Heart right ventricle (tissue), 16 donors: ENCODE results near the gene SH3D21. TPM values are rescaled to one million over a fixed set of nuclear protein-coding genes. Genes with fewer than 3 reads are reported as not detected.

Experiments
- ATAC-seq, 8 donors: fragments of 200-7000 bp; cut with Tn5 transposase; one replicate each; pipeline ENCODE4 v1.9.1; 2020; ENCODE audit warnings: mild to moderate bottlenecking in 8 of 8, moderate library complexity in 8 of 8, moderate number of reproducible peaks in 1 of 8
- DNase-seq, 2 donors: peaks; one replicate each; pipeline ENCODE4 v3.0.0-alpha.2; 2020
- H3K27ac ChIP-seq, 10 donors: fragments of 200-600 bp; sonication (generic) in 2 of 10; one replicate each; pipeline versions ENCODE4 v1.5.0 to v1.8.0; 2020 to 2022; ENCODE audit warnings: mild to moderate bottlenecking in 3 of 10
- H3K27me3 ChIP-seq, 7 donors: fragments of 200-600 bp; one replicate each; pipeline ENCODE4 v1.8.0; 2021 to 2022; ENCODE audit warnings: mild to moderate bottlenecking in 2 of 7
- H3K36me3 ChIP-seq, 9 donors: fragments of 200-600 bp; sonication (generic) in 1 of 9; one replicate each; pipeline versions ENCODE4 v1.5.0 to v1.8.0; 2020 to 2022; ENCODE audit warnings: mild to moderate bottlenecking in 2 of 9
- H3K4me1 ChIP-seq, 9 donors: fragments of 200-600 bp; sonication (generic) in 1 of 9; one replicate each; pipeline versions ENCODE4 v1.5.0 to v1.8.0; 2020 to 2022; ENCODE audit warnings: mild to moderate bottlenecking in 4 of 9
- H3K4me3 ChIP-seq, 10 donors: fragments of 200-600 bp; sonication (generic) in 2 of 10; one replicate each; pipeline versions ENCODE4 v1.5.0 to v1.8.0; 2020 to 2022; ENCODE audit warnings: mild to moderate bottlenecking in 7 of 10, moderate library complexity in 2 of 10
- H3K9me3 ChIP-seq, 11 donors: fragments of 200-600 bp in 10 of 11; sonication (generic) in 2 of 11; one replicate each; pipeline versions ENCODE4 v1.5.0 to v1.8.0; 2013 to 2022; ENCODE audit warnings: mild to moderate bottlenecking in 2 of 11, control low read depth in 1 of 11, moderate library complexity in 1 of 11
- WGBS, 2 donors: extraction: QIAGEN DNeasy Blood & Tissue Kit; methylation state at CpG; one replicate each; pipeline ENCODE4 v1.1.7; 2013; ENCODE audit warnings: inconsistent platforms in 1 of 2; 5-methylcytosine and 5-hydroxymethylcytosine counted together
- intact Hi-C, 10 donors: fragments of 100-400 bp; cut with DNase I; formaldehyde crosslinking; loops; one replicate each; pipeline versions ENCODE4 v1.11.1 to v1.14.2; 2022
- polyA plus RNA-seq, 2 donors: library from polyadenylated mRNA; stranded (reverse); fragments of 200-250 nt; gene quantifications; one replicate each; pipeline ENCODE4 v1.2.3, GENCODE V29; 2013
- total RNA-seq, 10 donors: library from RNA; stranded (reverse); fragmentation: NEBNext Ultra II Directional in 3 of 10; extraction: Animal tissue kit (Norgen Biotek cat#: 25700) in 3 of 10; gene quantifications; one replicate each; pipeline versions ENCODE4 v1.2.1 to v1.2.4, GENCODE V29; 2021 to 2023
- TF ChIP-seq, protein P1 (sequence below), 9 donors: fragments of 200-600 bp; sonication (generic) in 2 of 9; IDR thresholded peaks; one replicate each; pipeline versions ENCODE4 v1.5.0 to v1.8.0; 2021 to 2022; ENCODE audit warnings: antibody characterized with exemption in 9 of 9, mild to moderate bottlenecking in 5 of 9, moderate library complexity in 1 of 9
- donor health status: Arrhythmogenic right ventricular cardiomyopathy.
- donor health status: ischemic (EF 13 %, LVEDD 7.1; RV severe dilation, severe dysfunction).
- donor health status: healthy with polysubstance abuse.
- donor health status: DM: no; HTN: yes; CAD: no.
- donor health status: DM: no; HTN: no; CAD: no.
- donor health status: ischemic (EF 25% LVEDD 6.9; RV normal size, moderate dysfunction).
- donor health status: ischemic (EF 25% LVEDD 5.7; RV mildly dilated, moderate dysfunction).
- donor health status: healthy.
- donor health status: DM: yes; HTN: yes; CAD: no.
- donor health status: Ischemic cardiomyopathy.
- donor health status: ischemic (EF 35%, LVEDD 5.7; RV mildly dilated, moderate dysfunction).
- donor health status: nonischemic (EF 11% LVEDD 7.7; RV severe dilation, severe dysfunction).
- donor health status: DM: yes; HTN: yes; CAD: no.
- donor health status: PGD.
- donor health status: ischemic (EF 29% LVEDD 5.4; RV normal size, mild dysfunction).
- donor health status: nonischemic (EF 23%, LVEDD 6.1; RV moderate dilation, normal function).

SH3D21 gene
- total and polyA plus RNA-seq, 12 donors: 0.58 to 4.8 (median 1.7) TPM

DNA sequence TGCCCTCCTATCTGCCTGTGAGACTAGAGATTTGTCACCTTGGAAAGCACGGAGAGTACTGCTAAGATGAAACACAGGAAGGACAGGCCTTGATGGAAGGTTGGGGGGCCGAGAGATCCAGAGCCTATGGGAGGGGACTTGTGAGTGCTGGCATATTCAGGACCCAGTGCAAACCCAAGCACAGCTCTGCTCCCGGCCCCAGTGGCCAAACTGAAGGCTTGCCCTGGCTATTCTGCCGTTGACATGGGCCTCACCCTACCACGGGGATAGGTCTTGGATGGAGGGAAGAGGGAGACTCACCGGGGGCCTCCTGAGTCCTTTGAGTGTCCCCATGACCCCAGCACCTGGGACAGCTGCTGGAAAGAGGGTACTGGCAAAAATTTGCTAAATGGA, 21.9 kb downstream of the SH3D21 start:
- WGBS, 2 donors: 90 to 95% methylated on average over 6 of the region's 6 CpGs
- peaks cover 8 to 36% (median 26%) of the 10 kb centered on the region in 9 donors for H3K4me1 ChIP-seq
- ATAC-seq (no peak), DNase-seq (no peak)
- TF ChIP-seq, protein P1, sequence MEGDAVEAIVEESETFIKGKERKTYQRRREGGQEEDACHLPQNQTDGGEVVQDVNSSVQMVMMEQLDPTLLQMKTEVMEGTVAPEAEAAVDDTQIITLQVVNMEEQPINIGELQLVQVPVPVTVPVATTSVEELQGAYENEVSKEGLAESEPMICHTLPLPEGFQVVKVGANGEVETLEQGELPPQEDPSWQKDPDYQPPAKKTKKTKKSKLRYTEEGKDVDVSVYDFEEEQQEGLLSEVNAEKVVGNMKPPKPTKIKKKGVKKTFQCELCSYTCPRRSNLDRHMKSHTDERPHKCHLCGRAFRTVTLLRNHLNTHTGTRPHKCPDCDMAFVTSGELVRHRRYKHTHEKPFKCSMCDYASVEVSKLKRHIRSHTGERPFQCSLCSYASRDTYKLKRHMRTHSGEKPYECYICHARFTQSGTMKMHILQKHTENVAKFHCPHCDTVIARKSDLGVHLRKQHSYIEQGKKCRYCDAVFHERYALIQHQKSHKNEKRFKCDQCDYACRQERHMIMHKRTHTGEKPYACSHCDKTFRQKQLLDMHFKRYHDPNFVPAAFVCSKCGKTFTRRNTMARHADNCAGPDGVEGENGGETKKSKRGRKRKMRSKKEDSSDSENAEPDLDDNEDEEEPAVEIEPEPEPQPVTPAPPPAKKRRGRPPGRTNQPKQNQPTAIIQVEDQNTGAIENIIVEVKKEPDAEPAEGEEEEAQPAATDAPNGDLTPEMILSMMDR (IDR thresholded peaks at IDR 0.05): no peak
- H3K27ac ChIP-seq: no peak overlapping the region
- H3K9me3 ChIP-seq: no peaks in the 10 kb centered on the region
- H3K36me3 ChIP-seq: no peaks in the 10 kb centered on the region
- H3K4me3 ChIP-seq: no peak overlapping the region
- intact Hi-C loops: loop anchor here in 3 of 10 donors (5.0 kb wide), 1 partner anchor 39 kb away; no protein-coding TSS in a partner anchor
- no peaks in the 10 kb centered on the region for H3K27me3 ChIP-seq

DNA sequence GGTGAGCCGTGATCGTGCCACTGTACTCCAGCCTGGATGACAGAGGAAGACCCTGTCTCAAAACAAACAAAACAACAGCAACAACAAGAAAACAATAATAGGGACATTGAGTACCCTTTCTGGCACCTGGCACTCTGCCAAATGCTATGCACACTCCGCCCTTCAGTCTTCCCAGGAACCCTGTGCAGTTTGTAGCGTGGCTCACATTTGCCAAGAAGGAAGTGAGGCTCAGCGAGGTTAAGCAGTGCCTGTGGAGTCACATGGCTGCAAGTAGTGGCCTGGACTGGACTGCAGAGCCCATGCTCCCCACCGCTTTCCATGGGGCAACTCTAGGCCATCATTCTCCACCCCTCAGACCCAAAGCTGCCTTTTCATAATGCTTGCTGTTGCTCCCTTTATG, 22.5 kb downstream of the SH3D21 start:
- Histone ChIP-seq H3K36me3 (no peaks in the 10 kb centered on the region), H3K27ac (no peak overlapping the region), H3K4me3 (no peak overlapping the region), H3K27me3 (no peaks in the 10 kb centered on the region), H3K9me3 (no peaks in the 10 kb centered on the region), H3K4me1 (peaks cover 7 to 34% (median 24%) of the 10 kb centered on the region in 9 donors)
- DNase-seq (no peak), ATAC-seq (peak in 6 of 8 donors; percentile 44 to 66 (median 61))
- TF ChIP-seq, protein P1 (IDR thresholded peaks at IDR 0.05): no peak
- intact Hi-C loops: loop anchor here in 3 of 10 donors (5.0 kb wide), 1 partner anchor 39 kb away; no protein-coding TSS in a partner anchor
- WGBS, 2 donors: 56 to 70% methylated on average over 6 of the region's 6 CpGs

DNA sequence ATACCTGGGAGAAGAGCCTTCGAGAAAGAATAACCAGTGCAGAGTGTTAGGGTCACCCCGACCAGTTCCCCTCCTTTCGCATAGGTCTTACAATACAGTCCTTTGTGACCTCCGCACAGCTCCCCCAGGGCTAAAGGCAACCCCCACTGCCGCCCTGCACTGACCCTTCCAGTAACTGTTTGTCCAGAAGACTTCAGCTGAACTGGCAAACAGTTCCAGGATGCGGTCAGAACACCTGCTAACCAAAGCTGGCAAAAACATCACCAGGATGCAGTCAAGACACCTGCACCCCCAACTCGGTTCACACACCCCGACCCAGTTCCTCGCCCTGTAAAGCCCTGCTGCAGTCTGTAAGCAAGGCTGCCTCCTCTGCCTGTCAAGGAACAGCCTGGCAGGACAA, 23.6 kb downstream of the SH3D21 start:
- Histone ChIP-seq H3K36me3 (no peaks in the 10 kb centered on the region), H3K27ac (no peak overlapping the region), H3K9me3 (no peaks in the 10 kb centered on the region), H3K4me1 (peaks cover 0 to 23% (median 13%) of the 10 kb centered on the region in 9 donors), H3K4me3 (no peak overlapping the region), H3K27me3 (no peaks in the 10 kb centered on the region)
- TF ChIP-seq, protein P1 (IDR thresholded peaks at IDR 0.05): no peak
- WGBS, 2 donors: 75 to 87% methylated on average over 9 of the region's 9 CpGs
- DNase-seq: no peak
- intact Hi-C loops: loop anchor here in 3 of 10 donors (5.0 kb wide), 1 partner anchor 37 kb away; no protein-coding TSS in a partner anchor
- ATAC-seq: no peak

DNA sequence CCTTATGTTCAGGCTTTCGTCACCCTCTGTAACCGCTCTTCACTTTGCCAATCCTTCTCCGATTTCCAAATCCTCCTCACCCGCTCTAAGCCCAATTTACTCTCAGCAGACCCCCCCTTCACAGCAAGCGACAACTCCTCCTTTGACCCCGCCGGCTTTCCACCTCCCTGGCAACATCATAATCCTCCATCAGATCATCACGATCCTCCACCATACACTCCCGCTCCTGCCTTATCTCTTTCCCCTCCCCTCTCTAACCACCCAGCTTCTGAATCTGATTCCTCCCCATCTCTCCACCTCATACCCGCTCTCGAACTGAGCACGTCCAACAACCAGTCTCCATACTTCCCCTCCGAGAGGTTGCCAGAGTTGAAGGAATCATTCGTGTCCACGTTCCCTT, 24.8 kb downstream of the SH3D21 start:
- H3K4me1 ChIP-seq: peaks cover 0 to 18% (median 13%) of the 10 kb centered on the region in 9 donors
- no peaks in the 10 kb centered on the region for H3K36me3 ChIP-seq
- 92 to 94% methylated on average over 15 of the region's 15 CpGs for WGBS, 2 donors
- no peak overlapping the region for H3K4me3 ChIP-seq
- H3K9me3 ChIP-seq: no peaks in the 10 kb centered on the region
- DNase-seq (no peak), ATAC-seq (no peak)
- TF ChIP-seq, protein P1 (IDR thresholded peaks at IDR 0.05): no peak
- intact Hi-C loops: no loop called here
- H3K27ac ChIP-seq: no peak overlapping the region
- no peaks in the 10 kb centered on the region for H3K27me3 ChIP-seq
